GM19397 (cell line): ENCODE data around the gene TENM4.

ENCODE experiments used
- ATAC-seq: cut with Tn5 transposase; IDR thresholded peaks from one replicate; pipeline ENCODE4 v1.9.1; 2021; ENCODE audit warnings: mild to moderate bottlenecking, moderate library complexity; ENCODE audit not compliant: unreplicated experiment

Gene TENM4

GRCh38 chr11:78954696-78955095 lies 486.1 kb downstream of the TENM4 start:
- no peak for ATAC-seq

GRCh38 chr11:78954261-78954660 lies 486.6 kb downstream of the TENM4 start:
- ATAC-seq, result no peak

- ATAC-seq, result no peak
These were observed 487.9 kb downstream of the TENM4 start for GRCh38 chr11:78952890-78953289.

DNA sequence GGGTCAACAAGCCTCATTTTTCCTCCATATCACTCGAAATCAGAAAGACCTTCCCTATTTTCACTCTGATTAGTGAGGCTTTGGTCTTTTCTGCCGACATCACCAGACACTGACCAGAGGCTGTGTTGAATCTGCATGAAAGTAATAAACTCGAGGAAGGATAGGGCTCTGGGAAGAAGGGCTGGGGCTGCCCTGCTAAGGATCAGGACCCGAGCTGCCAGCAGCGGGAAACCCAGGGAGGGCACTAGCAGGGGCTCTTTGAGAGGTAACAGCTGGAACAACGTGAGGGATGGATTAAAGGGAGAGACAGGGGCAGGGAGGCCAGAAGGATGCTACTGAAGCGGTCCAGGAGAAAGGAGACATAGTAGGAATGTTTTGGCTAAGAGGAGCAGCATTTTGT lies 488.7 kb downstream of the TENM4 start:
- ATAC-seq, result no peak

DNA sequence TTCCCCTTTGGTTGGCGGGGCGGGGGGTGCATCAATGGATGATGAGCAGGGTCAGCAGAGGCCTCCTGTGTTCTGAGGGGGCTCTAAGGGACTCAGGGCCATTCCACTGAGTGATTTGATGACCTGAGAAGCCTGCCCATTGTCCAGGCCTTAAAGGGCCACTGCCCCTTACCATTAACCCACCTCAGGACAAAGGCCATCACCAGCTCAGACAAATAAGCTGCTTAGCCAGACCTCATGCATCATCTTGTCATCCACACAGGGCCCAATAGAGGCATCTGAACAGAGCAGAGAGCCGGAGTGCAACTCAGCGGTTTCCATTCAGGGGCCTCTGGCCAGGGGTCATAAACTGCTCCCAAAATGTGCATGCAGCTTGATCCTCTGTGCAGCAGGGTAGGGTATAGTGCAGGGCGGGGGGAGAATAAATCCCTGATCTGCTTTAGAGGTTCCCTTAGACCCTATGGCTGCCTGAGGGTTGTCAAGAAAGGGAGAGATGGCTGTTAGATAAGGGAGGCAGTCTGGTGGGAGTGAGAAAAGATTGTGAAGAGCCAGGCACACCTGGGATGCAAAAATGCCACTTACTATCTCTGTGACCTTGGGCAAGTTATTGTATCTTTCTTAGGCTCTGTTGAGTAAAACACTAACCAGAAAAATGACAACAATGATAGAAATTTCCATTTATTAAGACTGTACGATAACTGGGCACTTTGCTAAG lies 490.7 kb downstream of the TENM4 start:
- ATAC-seq, result no peak

- no peak for ATAC-seq
These were observed 493.6 kb downstream of the TENM4 start for GRCh38 chr11:78946945-78947902.

DNA sequence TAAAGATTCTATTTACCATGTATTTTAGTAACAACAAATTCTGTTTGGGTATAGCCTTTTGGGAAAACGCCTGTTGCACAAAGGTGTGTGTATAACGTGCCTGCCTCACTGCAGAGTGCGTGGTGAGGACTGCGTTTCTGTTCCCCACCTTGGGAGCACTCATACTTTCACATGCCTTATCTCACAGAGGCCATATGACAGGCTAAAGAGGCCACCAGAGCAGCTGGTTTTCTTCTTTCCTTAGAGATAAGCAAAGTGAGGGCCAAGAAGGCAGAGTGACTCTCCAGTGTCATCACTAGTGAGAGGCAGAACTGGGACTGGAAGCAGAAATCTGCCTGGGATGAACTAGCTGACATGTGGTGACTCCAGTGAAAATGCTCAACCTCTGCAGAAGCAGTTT lies 497.0 kb downstream of the TENM4 start:
- ATAC-seq, result no peak

GRCh38 chr11:78943154-78943553 lies 497.7 kb downstream of the TENM4 start:
- ATAC-seq, result no peak

GRCh38 chr11:78941226-78941851 lies 499.5 kb downstream of the TENM4 start:
- no peak for ATAC-seq

- no peak for ATAC-seq
These were observed 500.2 kb downstream of the TENM4 start for GRCh38 chr11:78940500-78941225.

GRCh38 chr11:78938971-78939370 lies 501.9 kb downstream of the TENM4 start:
- no peak for ATAC-seq

DNA sequence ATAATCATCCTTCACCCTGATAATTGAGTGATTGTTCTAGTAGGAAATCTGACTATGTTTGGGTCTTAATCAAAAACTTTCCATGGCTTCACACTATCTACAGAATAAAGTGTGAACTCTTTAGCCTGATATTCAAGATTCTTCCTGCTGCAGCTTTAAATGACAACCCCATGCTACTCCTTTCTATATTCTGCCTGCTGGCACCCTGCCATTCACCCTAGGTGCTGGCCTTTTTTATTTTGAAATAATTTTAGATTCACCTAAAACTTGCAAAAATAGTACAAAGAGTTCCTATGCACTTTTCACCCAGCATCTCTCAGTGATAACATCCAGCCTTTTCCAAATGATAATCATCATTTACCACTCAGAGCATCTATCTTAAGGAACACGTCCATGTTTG lies 502.8 kb downstream of the TENM4 start:
- ATAC-seq, result no peak

GRCh38 chr11:78935398-78936068 lies 505.3 kb downstream of the TENM4 start:
- no peak for ATAC-seq

GRCh38 chr11:78933350-78933749 lies 507.5 kb downstream of the TENM4 start:
- no peak for ATAC-seq

GRCh38 chr11:78932757-78933156 lies 508.1 kb downstream of the TENM4 start:
- ATAC-seq, result no peak

DNA sequence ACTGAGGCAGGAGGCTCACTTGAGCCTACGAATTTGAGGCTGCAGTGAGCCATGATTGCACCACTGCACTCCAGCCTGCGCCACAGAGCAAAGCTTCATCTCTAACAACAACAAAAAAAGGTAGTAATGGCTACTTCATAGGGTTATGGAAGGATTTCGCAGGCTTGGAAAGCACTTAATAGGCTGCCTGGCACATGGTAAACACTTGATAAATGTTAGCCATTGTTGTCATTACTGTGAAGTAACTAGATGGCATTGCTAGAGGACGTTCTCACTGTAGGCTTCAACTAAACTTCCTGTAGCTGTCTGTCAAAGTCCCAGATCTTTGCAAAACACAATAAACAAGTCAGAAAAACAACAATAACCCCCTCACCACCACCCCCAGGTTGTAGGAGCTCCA lies 508.9 kb downstream of the TENM4 start:
- no peak for ATAC-seq

GRCh38 chr11:78930810-78931523 lies 509.9 kb downstream of the TENM4 start:
- ATAC-seq, result no peak

DNA sequence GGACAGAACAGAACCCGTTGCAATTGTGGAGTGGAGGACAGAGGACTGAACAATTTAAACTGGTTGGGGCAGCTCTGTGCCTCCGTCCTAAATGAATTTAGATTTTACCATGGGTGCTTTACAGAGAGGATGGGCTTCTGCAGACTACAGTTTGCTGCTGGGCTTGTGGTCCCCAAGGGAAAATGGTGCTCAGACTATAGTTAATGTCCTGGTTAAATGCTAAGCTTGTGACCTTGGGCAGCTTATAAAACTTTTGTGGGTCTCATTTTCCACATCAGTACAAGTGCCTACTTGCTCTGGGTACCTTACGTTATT lies 511.0 kb downstream of the TENM4 start:
- no peak for ATAC-seq

- no peak for ATAC-seq
These were observed 511.5 kb downstream of the TENM4 start for GRCh38 chr11:78929207-78929905.
